Measurements from ENCODE around the gene MCTS1.

MCTS1 gene

GRCh38 chrX:120629667-120630537 lies 26.0 kb downstream of the MCTS1 start, which contains the start of gene C1GALT1C1:
TSS of gene C1GALT1C1 (minus strand) at chrX:120630054. CDS start at chrX:120627166, 2,888 bp downstream.
- peak; percentile 97 to 100 for DNase-seq

GRCh38 chrX:120638619-120639018 lies 34.7 kb downstream of the MCTS1 start:
- no peak for DNase-seq

GRCh38 chrX:120642871-120643270 lies 39.0 kb downstream of the MCTS1 start:
- DNase-seq: no peak

- no peak for DNase-seq
Observed at GRCh38 chrX:120647127-120647526, 43.2 kb downstream of the MCTS1 start.

GRCh38 chrX:120652256-120652655 lies 48.4 kb downstream of the MCTS1 start:
- DNase-seq: peak in 1 of 2 experiments; percentile 18

- peak; percentile 87 to 97 for DNase-seq
Observed at GRCh38 chrX:120653000-120653399, 49.1 kb downstream of the MCTS1 start.

- no peak for DNase-seq
Observed at GRCh38 chrX:120660637-120661036, 56.7 kb downstream of the MCTS1 start.
